ENCODE measurements around the gene TTC16. TPM values are rescaled to one million over a fixed set of nuclear protein-coding genes. Genes with fewer than 3 reads are reported as not detected.

The TTC16 gene
- total and polyA plus RNA-seq, 4 donors: 0.02 to 0.08 TPM; not detected in 2

DNA sequence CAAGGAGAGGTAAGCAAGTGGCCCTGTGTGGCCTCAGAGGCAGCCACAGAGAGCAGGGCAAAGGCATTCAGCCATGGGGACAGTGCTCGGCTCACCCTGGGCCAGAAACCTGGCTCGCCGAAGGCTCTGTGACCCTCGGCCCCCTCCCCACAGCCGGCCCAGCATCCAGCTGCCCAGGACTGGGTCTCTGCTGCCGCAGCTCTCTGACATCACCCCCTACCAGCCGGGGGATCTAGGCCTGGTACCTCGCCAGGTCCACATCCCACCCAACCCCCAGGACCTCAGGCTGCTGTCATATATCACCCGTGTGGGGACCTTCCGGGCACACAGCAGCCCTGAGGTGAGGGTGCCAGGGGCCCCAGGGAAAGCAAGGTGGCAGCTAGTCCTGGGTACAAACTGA, 3.0 kb upstream of the TTC16 start:
- no peaks in the 10 kb centered on the region for H3K27me3 ChIP-seq (ENCODE audit: control insufficient read depth in 4 of 4, insufficient read depth in 4 of 4, low read length in 3 of 4)
- H3K4me3 ChIP-seq (ENCODE audit: low read depth in 1 of 3, low read length in 3 of 3): no peak overlapping the region
- no peak overlapping the region for H3K9ac ChIP-seq (ENCODE audit: low read depth in 1 of 2, low read length in 2 of 2)
- no peaks in the 10 kb centered on the region for H3K9me3 ChIP-seq (ENCODE audit: control insufficient read depth in 4 of 4, low read length in 3 of 4)
- TF ChIP-seq, protein P1, sequence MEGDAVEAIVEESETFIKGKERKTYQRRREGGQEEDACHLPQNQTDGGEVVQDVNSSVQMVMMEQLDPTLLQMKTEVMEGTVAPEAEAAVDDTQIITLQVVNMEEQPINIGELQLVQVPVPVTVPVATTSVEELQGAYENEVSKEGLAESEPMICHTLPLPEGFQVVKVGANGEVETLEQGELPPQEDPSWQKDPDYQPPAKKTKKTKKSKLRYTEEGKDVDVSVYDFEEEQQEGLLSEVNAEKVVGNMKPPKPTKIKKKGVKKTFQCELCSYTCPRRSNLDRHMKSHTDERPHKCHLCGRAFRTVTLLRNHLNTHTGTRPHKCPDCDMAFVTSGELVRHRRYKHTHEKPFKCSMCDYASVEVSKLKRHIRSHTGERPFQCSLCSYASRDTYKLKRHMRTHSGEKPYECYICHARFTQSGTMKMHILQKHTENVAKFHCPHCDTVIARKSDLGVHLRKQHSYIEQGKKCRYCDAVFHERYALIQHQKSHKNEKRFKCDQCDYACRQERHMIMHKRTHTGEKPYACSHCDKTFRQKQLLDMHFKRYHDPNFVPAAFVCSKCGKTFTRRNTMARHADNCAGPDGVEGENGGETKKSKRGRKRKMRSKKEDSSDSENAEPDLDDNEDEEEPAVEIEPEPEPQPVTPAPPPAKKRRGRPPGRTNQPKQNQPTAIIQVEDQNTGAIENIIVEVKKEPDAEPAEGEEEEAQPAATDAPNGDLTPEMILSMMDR (IDR thresholded peaks at IDR 0.05; ENCODE audit: low read depth, low read length, missing input control): no peak
- TF ChIP-seq RAD21 (IDR thresholded peaks at IDR 0.05) (no peak), NR2F2 (IDR thresholded peaks at IDR 0.05) (no peak), RXRA (IDR thresholded peaks at IDR 0.05) (no peak), GABPA (IDR thresholded peaks at IDR 0.05 in 1 of 2, conservative IDR thresholded peaks at IDR 0.05 in 1 of 2) (no peak), TAF1 (conservative IDR thresholded peaks at IDR 0.05) (no peak), HNF4G (IDR thresholded peaks at IDR 0.05) (no peak)
- TF ChIP-seq, protein P2, sequence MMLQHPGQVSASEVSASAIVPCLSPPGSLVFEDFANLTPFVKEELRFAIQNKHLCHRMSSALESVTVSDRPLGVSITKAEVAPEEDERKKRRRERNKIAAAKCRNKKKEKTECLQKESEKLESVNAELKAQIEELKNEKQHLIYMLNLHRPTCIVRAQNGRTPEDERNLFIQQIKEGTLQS (IDR thresholded peaks at IDR 0.05): no peak
- TF ChIP-seq, protein P3, sequence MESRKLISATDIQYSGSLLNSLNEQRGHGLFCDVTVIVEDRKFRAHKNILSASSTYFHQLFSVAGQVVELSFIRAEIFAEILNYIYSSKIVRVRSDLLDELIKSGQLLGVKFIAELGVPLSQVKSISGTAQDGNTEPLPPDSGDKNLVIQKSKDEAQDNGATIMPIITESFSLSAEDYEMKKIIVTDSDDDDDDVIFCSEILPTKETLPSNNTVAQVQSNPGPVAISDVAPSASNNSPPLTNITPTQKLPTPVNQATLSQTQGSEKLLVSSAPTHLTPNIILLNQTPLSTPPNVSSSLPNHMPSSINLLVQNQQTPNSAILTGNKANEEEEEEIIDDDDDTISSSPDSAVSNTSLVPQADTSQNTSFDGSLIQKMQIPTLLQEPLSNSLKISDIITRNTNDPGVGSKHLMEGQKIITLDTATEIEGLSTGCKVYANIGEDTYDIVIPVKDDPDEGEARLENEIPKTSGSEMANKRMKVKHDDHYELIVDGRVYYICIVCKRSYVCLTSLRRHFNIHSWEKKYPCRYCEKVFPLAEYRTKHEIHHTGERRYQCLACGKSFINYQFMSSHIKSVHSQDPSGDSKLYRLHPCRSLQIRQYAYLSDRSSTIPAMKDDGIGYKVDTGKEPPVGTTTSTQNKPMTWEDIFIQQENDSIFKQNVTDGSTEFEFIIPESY (IDR thresholded peaks at IDR 0.05): no peak
- peaks cover 4 to 12% (median 8%) of the 10 kb centered on the region in 4 donors for H3K4me1 ChIP-seq (ENCODE audit: control insufficient read depth in 4 of 4, insufficient read depth in 4 of 4, low read length in 3 of 4)
- H3K27ac ChIP-seq (ENCODE audit: low read depth in 1 of 2, low read length in 2 of 2): no peak overlapping the region
- no peak for DNase-seq (ENCODE audit: low spot score)
- H3K36me3 ChIP-seq (ENCODE audit: control insufficient read depth in 4 of 4, insufficient read depth in 3 of 4, low read depth in 1 of 4, low read length in 3 of 4): no peaks in the 10 kb centered on the region
- WGBS: 94% methylated on average over 10 of the region's 10 CpGs

DNA sequence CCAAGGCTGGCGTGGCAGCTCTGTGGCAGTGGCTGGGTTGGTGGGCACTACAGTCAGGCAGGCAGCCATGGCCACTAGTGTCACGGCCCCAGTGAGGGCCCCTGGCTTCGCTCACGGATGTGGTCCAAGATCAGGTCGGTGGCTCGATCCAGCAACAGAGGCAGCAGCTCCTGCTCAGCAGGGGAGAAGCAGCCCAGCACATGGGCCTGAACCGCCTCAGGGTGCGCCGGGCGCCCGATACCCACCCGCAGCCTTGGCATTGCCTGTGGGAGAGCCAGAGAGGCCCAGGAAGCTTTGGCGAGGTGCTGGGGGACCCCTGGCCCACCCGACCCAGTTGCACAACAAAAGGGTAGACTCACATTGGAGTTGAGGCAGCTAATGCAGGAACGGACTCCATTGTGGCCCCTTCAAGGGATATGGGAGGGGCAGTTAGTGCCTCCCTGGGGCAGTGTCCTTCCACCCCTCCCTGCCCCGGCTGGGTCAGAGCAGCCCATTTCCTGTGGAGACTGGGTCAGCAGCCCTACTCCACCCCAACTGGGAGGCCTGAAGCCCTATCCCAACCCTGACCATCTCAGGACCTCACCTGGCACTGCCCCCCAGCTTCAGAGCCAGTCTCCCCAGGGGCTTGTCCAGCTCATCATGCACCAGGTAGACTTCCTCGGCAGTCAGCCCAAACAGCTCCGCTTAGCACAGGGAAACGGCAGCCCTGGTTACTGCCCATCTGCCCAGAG, 1.7 kb upstream of the TTC16 start:
- H3K4me3 ChIP-seq (ENCODE audit: low read depth in 1 of 3, low read length in 3 of 3): no peak overlapping the region
- peaks cover 4 to 12% (median 8%) of the 10 kb centered on the region in 4 donors for H3K4me1 ChIP-seq (ENCODE audit: control insufficient read depth in 4 of 4, insufficient read depth in 4 of 4, low read length in 3 of 4)
- H3K27ac ChIP-seq (ENCODE audit: low read depth in 1 of 2, low read length in 2 of 2): no peak overlapping the region
- 84% methylated on average over 19 of the region's 19 CpGs for WGBS
- H3K9ac ChIP-seq (ENCODE audit: low read depth in 1 of 2, low read length in 2 of 2): no peak overlapping the region
- TF ChIP-seq, protein P3 (IDR thresholded peaks at IDR 0.05): no peak
- TF ChIP-seq HNF4G (IDR thresholded peaks at IDR 0.05): no peak
- TF ChIP-seq, protein P2 (IDR thresholded peaks at IDR 0.05): no peak
- TF ChIP-seq GABPA (IDR thresholded peaks at IDR 0.05 in 1 of 2, conservative IDR thresholded peaks at IDR 0.05 in 1 of 2): no peak
- no peak for TF ChIP-seq HNF4A (conservative IDR thresholded peaks at IDR 0.05)
- TF ChIP-seq, protein P1 (IDR thresholded peaks at IDR 0.05; ENCODE audit: low read depth, low read length, missing input control): no peak
- TF ChIP-seq RXRA (IDR thresholded peaks at IDR 0.05): no peak
- TF ChIP-seq NR2F2 (IDR thresholded peaks at IDR 0.05): no peak
- TF ChIP-seq JUND (IDR thresholded peaks at IDR 0.05): no peak
- TF ChIP-seq, protein P4, sequence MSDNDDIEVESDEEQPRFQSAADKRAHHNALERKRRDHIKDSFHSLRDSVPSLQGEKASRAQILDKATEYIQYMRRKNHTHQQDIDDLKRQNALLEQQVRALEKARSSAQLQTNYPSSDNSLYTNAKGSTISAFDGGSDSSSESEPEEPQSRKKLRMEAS (IDR thresholded peaks at IDR 0.05): no peak
- TF ChIP-seq TAF1 (conservative IDR thresholded peaks at IDR 0.05): no peak
- TF ChIP-seq, protein P5, sequence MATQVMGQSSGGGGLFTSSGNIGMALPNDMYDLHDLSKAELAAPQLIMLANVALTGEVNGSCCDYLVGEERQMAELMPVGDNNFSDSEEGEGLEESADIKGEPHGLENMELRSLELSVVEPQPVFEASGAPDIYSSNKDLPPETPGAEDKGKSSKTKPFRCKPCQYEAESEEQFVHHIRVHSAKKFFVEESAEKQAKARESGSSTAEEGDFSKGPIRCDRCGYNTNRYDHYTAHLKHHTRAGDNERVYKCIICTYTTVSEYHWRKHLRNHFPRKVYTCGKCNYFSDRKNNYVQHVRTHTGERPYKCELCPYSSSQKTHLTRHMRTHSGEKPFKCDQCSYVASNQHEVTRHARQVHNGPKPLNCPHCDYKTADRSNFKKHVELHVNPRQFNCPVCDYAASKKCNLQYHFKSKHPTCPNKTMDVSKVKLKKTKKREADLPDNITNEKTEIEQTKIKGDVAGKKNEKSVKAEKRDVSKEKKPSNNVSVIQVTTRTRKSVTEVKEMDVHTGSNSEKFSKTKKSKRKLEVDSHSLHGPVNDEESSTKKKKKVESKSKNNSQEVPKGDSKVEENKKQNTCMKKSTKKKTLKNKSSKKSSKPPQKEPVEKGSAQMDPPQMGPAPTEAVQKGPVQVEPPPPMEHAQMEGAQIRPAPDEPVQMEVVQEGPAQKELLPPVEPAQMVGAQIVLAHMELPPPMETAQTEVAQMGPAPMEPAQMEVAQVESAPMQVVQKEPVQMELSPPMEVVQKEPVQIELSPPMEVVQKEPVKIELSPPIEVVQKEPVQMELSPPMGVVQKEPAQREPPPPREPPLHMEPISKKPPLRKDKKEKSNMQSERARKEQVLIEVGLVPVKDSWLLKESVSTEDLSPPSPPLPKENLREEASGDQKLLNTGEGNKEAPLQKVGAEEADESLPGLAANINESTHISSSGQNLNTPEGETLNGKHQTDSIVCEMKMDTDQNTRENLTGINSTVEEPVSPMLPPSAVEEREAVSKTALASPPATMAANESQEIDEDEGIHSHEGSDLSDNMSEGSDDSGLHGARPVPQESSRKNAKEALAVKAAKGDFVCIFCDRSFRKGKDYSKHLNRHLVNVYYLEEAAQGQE (IDR thresholded peaks at IDR 0.05): no peak
- no peak for TF ChIP-seq SP1 (IDR thresholded peaks at IDR 0.05)
- no peak for TF ChIP-seq FOXA1 (IDR thresholded peaks at IDR 0.05)
- no peak for TF ChIP-seq FOXA2 (IDR thresholded peaks at IDR 0.05)
- TF ChIP-seq RAD21 (IDR thresholded peaks at IDR 0.05): no peak
- no peak for TF ChIP-seq YY1 (IDR thresholded peaks at IDR 0.05)
- no peak for TF ChIP-seq EGR1 (IDR thresholded peaks at IDR 0.05; ENCODE audit: low read depth in 2 of 2)
- no peaks in the 10 kb centered on the region for H3K9me3 ChIP-seq (ENCODE audit: control insufficient read depth in 4 of 4, low read length in 3 of 4)
- H3K36me3 ChIP-seq (ENCODE audit: control insufficient read depth in 4 of 4, insufficient read depth in 3 of 4, low read depth in 1 of 4, low read length in 3 of 4): no peaks in the 10 kb centered on the region
- DNase-seq (ENCODE audit: low spot score): no peak
- no peaks in the 10 kb centered on the region for H3K27me3 ChIP-seq (ENCODE audit: control insufficient read depth in 4 of 4, insufficient read depth in 4 of 4, low read length in 3 of 4)
